ENCODE results near the gene CLCA1.
A peak's percentile ranks its signal among the peaks of the same experiment; 100 is the strongest.

CLCA1 gene

GRCh38 chr1:86504895-86505563 is 36.3 kb downstream of the CLCA1 start:
- DNase-seq, result no peak

- no peak for DNase-seq
These were observed 36.8 kb downstream of the CLCA1 start for GRCh38 chr1:86505564-86505902.

GRCh38 chr1:86507935-86508582 is 39.3 kb downstream of the CLCA1 start:
- DNase-seq, result peak; percentile 17

DNA sequence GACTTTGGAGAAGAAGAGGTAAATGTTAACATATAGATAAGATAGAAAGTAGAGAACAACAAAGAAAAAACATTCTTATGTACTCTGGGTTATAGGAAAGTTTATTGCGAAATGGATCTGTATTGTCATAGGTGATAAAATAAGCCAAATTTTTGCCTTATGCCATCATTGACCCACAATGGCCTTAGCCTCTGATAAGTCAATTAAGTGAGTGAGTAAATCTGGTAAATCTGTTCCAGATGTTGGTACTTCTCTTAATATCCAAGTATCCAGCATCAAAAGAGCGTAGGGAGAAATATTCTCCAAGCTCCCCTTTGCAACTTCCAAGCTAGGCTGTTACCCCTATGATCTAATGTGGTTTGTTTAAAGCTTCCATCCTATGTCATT is 39.8 kb downstream of the CLCA1 start:
- no peak for DNase-seq

DNA sequence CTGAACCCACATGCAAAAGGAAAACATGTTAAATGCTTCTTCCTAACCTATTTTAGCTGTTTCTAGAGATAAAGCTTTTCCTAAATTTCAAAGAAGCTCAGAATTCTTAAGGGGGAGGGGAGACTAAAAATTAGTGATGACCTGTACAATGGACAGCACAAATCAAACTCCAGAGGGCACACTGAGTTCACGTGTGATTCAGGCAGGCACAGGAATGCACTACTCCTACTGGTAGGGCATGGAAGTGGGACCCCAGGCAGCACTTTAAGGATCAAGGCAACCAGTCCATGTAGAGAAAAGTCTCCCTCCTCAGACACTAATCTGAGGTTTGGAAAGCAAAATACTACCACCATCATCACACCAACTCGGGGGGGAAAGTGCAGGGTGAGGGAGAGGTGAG is 46.9 kb downstream of the CLCA1 start:
- no peak for DNase-seq

DNA sequence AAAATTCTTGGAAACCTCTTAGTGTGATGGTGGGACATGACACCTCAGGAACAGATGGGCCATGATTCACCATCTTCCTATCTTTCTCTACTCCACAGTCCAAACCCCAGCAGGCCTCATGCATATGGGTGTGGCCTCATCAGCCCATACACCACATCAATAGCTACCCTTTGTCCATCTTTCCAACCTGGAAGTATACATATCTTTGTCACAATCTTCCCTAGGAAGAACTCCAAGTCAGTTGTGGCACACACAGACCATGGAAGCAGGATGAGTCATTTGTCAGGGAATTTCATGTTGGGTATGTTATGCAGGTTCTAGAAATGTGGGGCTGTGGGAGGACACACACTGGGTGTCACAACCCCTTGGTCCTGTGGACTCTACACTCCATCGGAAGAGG is 47.6 kb downstream of the CLCA1 start:
- no peak for DNase-seq

GRCh38 chr1:86517336-86517735 is 48.6 kb downstream of the CLCA1 start:
- no peak for DNase-seq

DNA sequence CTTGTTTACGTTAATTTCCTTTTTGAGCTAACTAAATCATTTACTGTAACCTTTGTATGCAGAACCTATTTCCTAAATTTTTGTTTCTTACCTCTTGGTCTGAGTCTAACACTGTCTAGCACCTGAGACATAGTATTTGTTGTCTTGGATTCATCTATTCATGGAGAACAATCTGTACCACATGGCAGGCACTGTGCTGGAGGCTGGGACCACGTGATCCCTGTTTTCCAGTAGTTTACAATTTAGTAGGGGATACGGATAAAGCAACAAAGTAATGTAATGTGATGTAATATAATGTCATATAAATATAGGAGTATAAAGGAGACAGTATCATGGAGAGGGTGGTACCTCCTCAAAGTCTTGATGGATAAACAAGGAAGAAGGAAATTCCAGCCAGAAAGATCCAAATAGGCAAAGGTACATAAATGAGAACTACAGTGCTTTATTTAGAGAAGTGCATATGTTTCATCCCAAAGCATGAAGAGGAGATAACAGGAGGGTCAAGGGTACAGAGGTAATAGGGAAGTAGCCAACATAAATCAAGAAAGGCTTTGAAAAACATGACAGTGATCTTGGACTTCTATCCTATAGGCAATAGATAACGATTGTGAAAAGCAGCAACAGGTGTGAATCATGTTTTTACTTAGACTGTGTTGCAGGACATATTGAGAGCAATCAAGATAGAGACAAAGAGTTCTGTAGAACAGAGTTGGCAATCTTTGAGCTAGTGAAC is 52.2 kb downstream of the CLCA1 start:
- DNase-seq, result no peak

- DNase-seq, result no peak
These were observed 52.8 kb downstream of the CLCA1 start for GRCh38 chr1:86521522-86521891.

- no peak for DNase-seq
These were observed 53.5 kb downstream of the CLCA1 start for GRCh38 chr1:86522240-86522639.

GRCh38 chr1:86523670-86524354 is 55.1 kb downstream of the CLCA1 start:
- no peak for DNase-seq

DNA sequence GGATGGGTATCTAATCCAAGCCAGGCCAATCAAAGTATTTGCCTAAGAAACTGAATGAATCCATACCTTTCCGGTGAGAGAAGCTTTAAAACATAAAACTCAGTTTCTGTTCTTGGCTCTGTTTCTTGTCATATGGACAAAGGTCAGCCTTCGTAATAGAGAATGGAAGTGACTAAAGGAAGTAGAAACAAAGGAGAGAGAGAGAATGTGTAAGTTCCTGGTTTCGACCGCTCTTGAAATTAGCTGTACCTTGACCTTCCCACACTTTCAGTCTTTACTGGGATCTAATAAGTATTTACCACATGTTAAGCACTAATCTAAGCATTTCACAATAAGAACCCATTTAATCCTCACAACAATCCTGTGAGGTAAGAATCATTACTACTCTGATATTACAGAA is 58.6 kb downstream of the CLCA1 start:
- DNase-seq, result no peak

DNA sequence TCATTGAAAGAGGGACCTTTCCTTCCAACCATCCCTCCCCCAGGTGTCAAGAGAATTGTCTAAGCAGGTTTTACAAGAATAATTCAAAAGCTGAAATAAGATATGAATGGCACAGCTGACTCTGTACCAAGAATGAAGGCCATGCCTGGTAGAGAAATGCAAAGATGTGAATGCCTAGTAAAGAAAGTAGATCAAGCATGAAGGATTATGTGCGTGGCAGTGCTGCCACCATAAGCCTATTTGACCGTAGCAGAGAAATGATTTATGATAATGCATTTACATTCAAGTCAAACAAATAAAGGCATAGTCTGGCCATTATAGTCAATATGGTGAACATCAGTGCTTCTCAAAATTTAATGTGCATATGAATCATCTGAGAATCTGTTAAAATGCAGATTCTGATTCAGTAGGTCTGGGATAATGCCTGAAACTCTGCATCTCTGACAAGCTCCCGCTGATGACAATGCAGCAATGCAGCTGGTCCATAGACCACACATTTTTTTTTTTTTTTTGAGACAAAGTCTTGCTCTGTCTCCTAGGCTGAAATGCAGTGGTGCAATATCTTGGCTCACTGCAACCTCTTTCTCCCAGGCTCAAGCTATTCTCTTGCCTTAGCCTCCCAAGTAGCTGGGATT is 61.6 kb downstream of the CLCA1 start:
- no peak for DNase-seq

DNA sequence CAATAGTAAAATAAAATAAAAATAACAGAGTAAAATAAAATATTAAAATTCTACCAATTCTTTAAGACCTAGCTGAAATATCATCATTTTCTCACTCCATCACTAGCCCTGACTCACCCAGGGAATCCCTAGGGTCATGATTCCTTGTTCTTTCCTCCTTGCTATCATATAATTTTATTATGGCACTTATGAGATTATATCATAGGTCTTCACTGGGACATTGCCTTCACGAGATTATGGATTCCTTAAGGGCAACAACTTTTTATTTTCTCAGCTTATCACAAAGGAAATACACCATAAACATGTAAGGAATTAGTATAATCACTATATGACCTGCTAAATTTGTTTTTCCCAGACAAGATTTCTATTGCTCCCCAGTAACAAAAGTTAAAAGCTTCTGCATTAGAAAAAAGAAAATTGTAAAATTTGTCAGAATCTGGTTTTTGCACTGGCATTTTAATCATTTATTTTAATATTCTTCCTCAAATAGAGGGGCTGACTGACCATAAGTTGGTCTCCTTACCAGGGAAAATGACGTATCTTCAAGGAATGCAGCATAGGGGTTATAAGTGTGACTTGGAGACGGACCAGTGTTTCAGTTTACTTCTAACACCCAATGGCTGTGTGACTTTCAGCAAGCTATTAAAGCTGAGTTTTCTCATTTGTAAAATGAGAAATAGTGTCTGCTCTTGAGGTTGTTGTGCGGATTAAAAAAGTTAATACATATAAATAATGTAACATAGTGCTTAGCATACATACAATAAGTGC is 69.4 kb downstream of the CLCA1 start:
- no peak for DNase-seq

DNA sequence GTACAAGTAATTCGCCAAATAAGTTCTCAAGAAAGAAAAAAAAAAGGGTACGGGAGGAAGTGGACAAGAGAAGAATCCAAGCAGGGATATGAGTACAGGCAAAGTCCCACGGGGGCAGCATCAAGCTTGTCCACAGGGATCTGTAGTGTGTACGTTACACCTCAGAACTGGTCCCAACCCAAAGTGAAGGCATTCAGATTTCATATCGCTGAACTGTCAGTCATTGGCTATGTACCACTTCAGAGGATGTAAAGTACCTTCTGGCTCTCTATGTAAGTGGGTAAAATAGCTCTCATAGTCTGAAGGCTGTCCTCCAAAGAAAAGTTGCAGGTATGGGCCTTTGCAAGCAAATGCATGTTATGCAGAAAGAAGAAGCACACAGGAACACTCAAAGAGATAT is 70.0 kb downstream of the CLCA1 start:
- no peak for DNase-seq

DNA sequence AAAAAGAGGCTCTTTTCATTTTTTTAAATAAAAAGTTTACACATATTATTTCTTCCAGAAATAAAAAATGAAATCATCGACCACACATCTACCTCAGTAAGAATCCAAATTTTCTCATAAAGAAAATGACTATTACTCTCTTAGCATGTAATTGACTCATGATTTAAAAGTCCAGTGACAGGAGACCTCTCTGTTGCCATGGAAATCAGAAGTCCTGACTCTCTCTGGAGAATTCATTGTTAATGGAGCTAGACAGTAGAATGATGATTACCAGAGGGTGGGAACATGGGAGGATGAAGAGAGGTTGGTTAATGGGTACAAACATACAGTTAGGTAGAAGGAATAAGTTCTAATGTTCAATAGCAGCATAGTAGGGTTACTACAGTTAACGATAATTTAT is 73.1 kb downstream of the CLCA1 start:
- DNase-seq, result no peak

DNA sequence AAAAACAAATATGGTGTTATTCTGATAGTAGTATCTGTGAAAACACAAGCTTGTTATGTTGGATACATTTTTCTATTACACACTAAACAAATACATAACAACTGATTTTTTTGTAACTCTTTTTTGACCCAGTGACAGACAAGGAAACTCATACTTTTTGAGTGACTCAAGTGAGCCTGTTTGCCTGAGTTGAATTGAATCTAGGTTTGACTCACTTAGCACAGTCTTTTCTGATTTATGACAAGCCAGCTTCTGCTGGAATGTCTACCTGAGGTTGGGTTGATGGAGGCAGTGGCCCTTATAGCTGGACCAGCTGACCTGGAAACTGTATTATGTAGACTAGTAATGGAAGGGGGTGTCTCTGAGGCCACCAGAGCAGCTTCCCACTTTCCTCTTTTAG is 73.9 kb downstream of the CLCA1 start:
- DNase-seq, result no peak

DNA sequence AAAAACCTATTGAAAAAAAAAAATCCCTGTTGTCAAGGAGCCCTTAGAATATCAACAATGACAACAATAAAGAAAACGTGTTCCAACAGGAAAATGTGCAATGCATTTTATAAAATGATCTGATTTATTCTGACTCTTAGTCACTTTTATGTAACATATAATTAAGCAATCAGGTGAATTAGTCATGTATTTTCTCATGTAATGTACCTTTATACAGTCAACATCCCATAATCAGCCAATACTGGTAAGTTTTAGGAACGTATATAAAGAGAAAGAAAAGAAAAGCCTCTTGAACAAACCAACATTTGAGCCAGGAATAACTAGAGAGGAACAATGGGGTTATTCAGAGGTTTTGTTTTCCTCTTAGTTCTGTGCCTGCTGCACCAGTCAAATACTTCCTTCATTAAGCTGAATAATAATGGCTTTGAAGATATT is 78.1 kb downstream of the CLCA1 start, which contains the start of gene CLCA4:
Gene CLCA4, plus strand, starts transcription at position 292 of the 435 bp plus-strand sequence. Its CDS starts 42 bp downstream, at position 334.
- no peak for DNase-seq

- DNase-seq, result no peak
These were observed 80.1 kb downstream of the CLCA1 start for GRCh38 chr1:86548839-86549238.
